Hepatocyte (in vitro differentiated cells): ENCODE results near the gene CREBBP. TPM values are rescaled to one million over a fixed set of nuclear protein-coding genes. Genes with fewer than 3 reads are reported as not detected.

Experiments
- DNase-seq: peaks from one replicate; pipeline ENCODE4 v3.0.0-alpha.2; 2016; ENCODE audit warnings: low spot score
- H2AFZ ChIP-seq: fragments of 200-600 bp; sonication (generic); 2 replicates; pipeline ENCODE4 v1.6.0; 2016; ENCODE audit warnings: antibody characterized with exemption, mild to moderate bottlenecking
- H3K27ac ChIP-seq: fragments of 200-600 bp; sonication (generic); 2 replicates; pipeline ENCODE4 v1.5.1; 2016; ENCODE audit warnings: mild to moderate bottlenecking
- H3K27me3 ChIP-seq: fragments of 200-600 bp; sonication (generic); 2 replicates; pipeline ENCODE4 v1.6.1; 2016
- H3K36me3 ChIP-seq: fragments of 200-600 bp; sonication (generic); replicated peaks from 2 replicates; pipeline ENCODE4 v1.5.1; 2016; ENCODE audit warnings: low read depth; ENCODE audit not compliant: insufficient read depth
- H3K4me1 ChIP-seq: fragments of 200-600 bp; sonication (generic); 2 replicates; pipeline ENCODE4 v1.5.1; 2016; ENCODE audit warnings: mild to moderate bottlenecking, moderate library complexity; ENCODE audit not compliant: insufficient read depth
- H3K4me2 ChIP-seq: fragments of 200-600 bp; sonication (generic); 2 replicates; pipeline ENCODE4 v1.6.0; 2016
- H3K4me3 ChIP-seq: fragments of 200-600 bp; sonication (generic); 2 replicates; pipeline ENCODE4 v1.5.1; 2016; ENCODE audit warnings: mild to moderate bottlenecking
- H3K79me2 ChIP-seq: fragments of 200-600 bp; sonication (generic); 2 replicates; pipeline ENCODE4 v1.6.0; 2017; ENCODE audit warnings: mild to moderate bottlenecking
- H3K9me2 ChIP-seq: fragments of 200-600 bp; sonication (generic); replicated peaks from 2 replicates; pipeline ENCODE4 v1.6.0; 2017; ENCODE audit warnings: mild to moderate bottlenecking; ENCODE audit not compliant: insufficient read depth
- H3K9me3 ChIP-seq: fragments of 200-600 bp; sonication (generic); 2 replicates; pipeline ENCODE4 v1.5.1; 2016; ENCODE audit warnings: low read depth, mild to moderate bottlenecking
- H4K20me1 ChIP-seq: fragments of 200-600 bp; sonication (generic); 2 replicates; pipeline ENCODE4 v1.6.0; 2016; ENCODE audit warnings: mild to moderate bottlenecking; ENCODE audit not compliant: insufficient read depth, poor library complexity, severe bottlenecking
- CTCF ChIP-seq: fragments of 200-600 bp; sonication (generic); IDR thresholded peaks from 2 replicates; pipeline ENCODE4 v1.5.1; 2016; ENCODE audit warnings: antibody characterized with exemption, mild to moderate bottlenecking; ENCODE audit not compliant: poor library complexity
- EZH2 ChIP-seq: fragments of 200-600 bp; sonication (generic); IDR thresholded peaks from 2 replicates; pipeline ENCODE4 v1.6.1; 2016; ENCODE audit warnings: antibody characterized with exemption, mild to moderate bottlenecking, borderline replicate concordance
- EZH2phosphoT487 ChIP-seq: fragments of 200-600 bp; sonication (generic); IDR thresholded peaks from one replicate; pipeline ENCODE4 v1.6.1; 2018; ENCODE audit warnings: antibody characterized with exemption, mild to moderate bottlenecking, low read depth, moderate library complexity; ENCODE audit not compliant: unreplicated experiment, severe bottlenecking
- WGBS: methylation state at CpG from one replicate; pipeline ENCODE4 v1.1.6; 2016; ENCODE audit warnings: low lambda C conversion rate; ENCODE audit errors: missing lambda C conversion rate; 5-methylcytosine and 5-hydroxymethylcytosine counted together
- polyA plus RNA-seq: library from polyadenylated mRNA; unstranded; fragments of >200 nt; fragmentation: Nextera tagmentation; extraction: Ambion mirVana; gene quantifications from 2 replicates; pipeline ENCODE4 v1.2.1, GENCODE V29; 2016
- total RNA-seq: library from RNA; depleted of rRNA; stranded (reverse); fragments of >200 nt; gene quantifications from 2 replicates; pipeline ENCODE4 v1.2.3, GENCODE V29; 2014

Gene CREBBP
- total and polyA plus RNA-seq, 2 experiments from 2014 or later = 18.9 to 31.5 TPM

- Histone ChIP-seq H3K36me3 (no peaks in the 10 kb centered on the region), H2AFZ (no peak overlapping the region), H3K27me3 (no peaks in the 10 kb centered on the region), H3K9me3 (no peaks in the 10 kb centered on the region), H3K4me1 (no peaks in the 10 kb centered on the region), H3K4me2 (no peak overlapping the region), H3K9me2 (no peaks in the 10 kb centered on the region), H3K4me3 (no peak overlapping the region), H3K27ac (no peak overlapping the region), H3K79me2 (peaks cover 97% of the 10 kb centered on the region), H4K20me1 (peaks cover 99% of the 10 kb centered on the region)
- 87% methylated on average over 10 of the region's 10 CpGs for WGBS
- no peak for DNase-seq
- no peak for TF ChIP-seq CTCF
- TF ChIP-seq EZH2 = no peak
- no peak for TF ChIP-seq EZH2phosphoT487
Observed at GRCh38 chr16:3850544-3850899, 30.0 kb downstream of the CREBBP start.

- no peak for DNase-seq
- no peaks in the 10 kb centered on the region for H3K9me2 ChIP-seq
- no peak overlapping the region for H3K4me3 ChIP-seq
- peaks cover 99% of the 10 kb centered on the region for H4K20me1 ChIP-seq
- H3K79me2 ChIP-seq = peaks cover 97% of the 10 kb centered on the region
- no peaks in the 10 kb centered on the region for H3K9me3 ChIP-seq
- H3K27ac ChIP-seq = no peak overlapping the region
- H3K4me1 ChIP-seq = no peaks in the 10 kb centered on the region
- TF ChIP-seq EZH2 = no peak
- no peak for TF ChIP-seq CTCF
- no peak for TF ChIP-seq EZH2phosphoT487
- H3K4me2 ChIP-seq = no peak overlapping the region
- H3K27me3 ChIP-seq = no peaks in the 10 kb centered on the region
- WGBS = 95% methylated on average over 19 of the region's 19 CpGs
- no peak overlapping the region for H2AFZ ChIP-seq
- no peaks in the 10 kb centered on the region for H3K36me3 ChIP-seq
Observed at GRCh38 chr16:3849751-3850543, 30.6 kb downstream of the CREBBP start.

GRCh38 chr16:3846595-3847091 lies 33.9 kb downstream of the CREBBP start:
- TF ChIP-seq EZH2phosphoT487 (no peak), CTCF (no peak), EZH2 (no peak)
- H2AFZ ChIP-seq = no peak overlapping the region
- H3K27ac ChIP-seq = no peak overlapping the region
- no peaks in the 10 kb centered on the region for H3K9me2 ChIP-seq
- H3K9me3 ChIP-seq = no peaks in the 10 kb centered on the region
- peaks cover 95% of the 10 kb centered on the region for H3K79me2 ChIP-seq
- WGBS = 90% methylated on average over 6 of the region's 6 CpGs
- no peaks in the 10 kb centered on the region for H3K36me3 ChIP-seq
- H3K27me3 ChIP-seq = no peaks in the 10 kb centered on the region
- no peak overlapping the region for H3K4me3 ChIP-seq
- DNase-seq = no peak
- no peak overlapping the region for H3K4me2 ChIP-seq
- H3K4me1 ChIP-seq = peaks cover 3% of the 10 kb centered on the region
- peaks cover 95% of the 10 kb centered on the region for H4K20me1 ChIP-seq
